ENCODE data around the gene RNF115. TPM values are rescaled to one million over a fixed set of nuclear protein-coding genes. Genes with fewer than 3 reads are reported as not detected.
A peak's percentile ranks its signal among the peaks of the same experiment; 100 is the strongest.

The RNF115 gene
- total RNA-seq, 1 experiment from 2014 or later, result 11.0 TPM

DNA sequence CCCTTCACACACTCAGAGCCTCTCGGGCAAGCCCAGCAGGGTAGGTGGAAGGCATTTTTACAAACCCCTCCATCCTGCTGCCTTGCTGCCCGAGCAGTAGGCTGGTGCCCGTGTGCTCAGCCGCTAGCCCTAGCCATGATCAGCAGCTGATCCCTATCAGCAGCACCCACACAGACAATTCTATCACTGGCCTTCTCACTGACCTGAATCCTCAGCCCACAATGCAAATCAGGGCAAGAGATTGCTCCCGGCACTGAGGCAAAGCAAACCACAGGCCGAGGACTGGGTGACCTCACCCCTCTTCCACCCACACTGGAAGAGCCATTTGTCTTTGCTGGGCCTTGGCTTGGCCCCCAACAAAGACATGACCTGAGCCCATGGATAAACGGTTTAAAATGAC lies 115.8 kb downstream of the RNF115 start:
- Histone ChIP-seq H3K79me2 (ENCODE audit: insufficient read depth, low read length) (no peaks in the 10 kb centered on the region), H3K23me2 (ENCODE audit: insufficient read length, low read depth, low read length, poor library complexity, severe bottlenecking) (no peaks in the 10 kb centered on the region), H3K56ac (ENCODE audit: insufficient read length, low read depth, low read length) (no peak overlapping the region), H3K4me2 (ENCODE audit: insufficient read depth, insufficient read length, low read length) (no peak overlapping the region), H4K5ac (ENCODE audit: insufficient read length, low read depth, low read length) (no peak overlapping the region), H3K18ac (ENCODE audit: insufficient read length, low read depth, low read length) (no peak overlapping the region), H4K20me1 (ENCODE audit: control insufficient read depth, insufficient read depth, insufficient read length) (no peaks in the 10 kb centered on the region), H4K8ac (replicated peaks; ENCODE audit: insufficient read length, low read depth, low read length) (no peak overlapping the region), H3K9me3 (ENCODE audit: control insufficient read depth, low read depth, low read length) (no peaks in the 10 kb centered on the region), H3K9ac (ENCODE audit: extremely low read depth, insufficient read length, low read length) (no peak overlapping the region), H4K91ac (ENCODE audit: insufficient read length, low read depth, low read length) (no peak overlapping the region), H3K23ac (ENCODE audit: insufficient read length, low read depth, low read length) (no peak overlapping the region), H3K79me1 (ENCODE audit: insufficient read depth, low read depth, low read length, poor library complexity, severe bottlenecking) (no peaks in the 10 kb centered on the region), H2BK5ac (ENCODE audit: insufficient read length, low read length) (no peak overlapping the region), H3K14ac (ENCODE audit: insufficient read depth, low read length) (no peak overlapping the region; the same call in 1 of the 2 replicates), H2AFZ (ENCODE audit: low read length) (no peak overlapping the region), H2BK12ac (ENCODE audit: insufficient read length, low read depth, low read length) (no peak overlapping the region), H2AK5ac (ENCODE audit: insufficient read length, low read length) (no peak overlapping the region), H2BK20ac (ENCODE audit: low read depth, low read length, poor library complexity, severe bottlenecking) (no peak overlapping the region), H3T11ph (ENCODE audit: low read length) (no peak overlapping the region), H3K27ac (ENCODE audit: insufficient read length, low read depth, low read length) (no peak overlapping the region), H2BK15ac (ENCODE audit: low read depth, low read length) (no peak overlapping the region), H3K4me1 (ENCODE audit: insufficient read depth, low read length) (peaks cover 2% of the 10 kb centered on the region; the same call in 1 of the 2 replicates), H2BK120ac (ENCODE audit: low read depth, low read length, poor library complexity, severe bottlenecking) (no peak overlapping the region), H3K4ac (ENCODE audit: low read depth, low read length) (no peak overlapping the region), H3K27me3 (ENCODE audit: insufficient read depth, low read length) (no peaks in the 10 kb centered on the region)
- no peak for DNase-seq
- Mint-ChIP-seq H3K4me3 (no peak overlapping the region), H3K27me3 (ENCODE audit: low read depth) (peaks cover 3% of the 10 kb centered on the region; the same call in 1 of the 2 replicates), H3K27ac (peak overlapping the region in 2 of 3 experiments; percentile 9 to 82; a peak in 3 of 7 replicates), H3K4me1 (peaks cover 15 to 17% of the 10 kb centered on the region in 2 experiments; a peak in 3 of 4 replicates), H3K9me3 (no peaks in the 10 kb centered on the region), H3K36me3 (ENCODE audit: insufficient read depth in 1 of 3, low read depth in 3 of 3) (no peaks in the 10 kb centered on the region)
- no CpG with 5 or more reads among the region's 7 CpGs for WGBS (ENCODE audit: extremely low coverage, insufficient read length, low lambda C conversion rate)
- TF ChIP-seq, protein P1, sequence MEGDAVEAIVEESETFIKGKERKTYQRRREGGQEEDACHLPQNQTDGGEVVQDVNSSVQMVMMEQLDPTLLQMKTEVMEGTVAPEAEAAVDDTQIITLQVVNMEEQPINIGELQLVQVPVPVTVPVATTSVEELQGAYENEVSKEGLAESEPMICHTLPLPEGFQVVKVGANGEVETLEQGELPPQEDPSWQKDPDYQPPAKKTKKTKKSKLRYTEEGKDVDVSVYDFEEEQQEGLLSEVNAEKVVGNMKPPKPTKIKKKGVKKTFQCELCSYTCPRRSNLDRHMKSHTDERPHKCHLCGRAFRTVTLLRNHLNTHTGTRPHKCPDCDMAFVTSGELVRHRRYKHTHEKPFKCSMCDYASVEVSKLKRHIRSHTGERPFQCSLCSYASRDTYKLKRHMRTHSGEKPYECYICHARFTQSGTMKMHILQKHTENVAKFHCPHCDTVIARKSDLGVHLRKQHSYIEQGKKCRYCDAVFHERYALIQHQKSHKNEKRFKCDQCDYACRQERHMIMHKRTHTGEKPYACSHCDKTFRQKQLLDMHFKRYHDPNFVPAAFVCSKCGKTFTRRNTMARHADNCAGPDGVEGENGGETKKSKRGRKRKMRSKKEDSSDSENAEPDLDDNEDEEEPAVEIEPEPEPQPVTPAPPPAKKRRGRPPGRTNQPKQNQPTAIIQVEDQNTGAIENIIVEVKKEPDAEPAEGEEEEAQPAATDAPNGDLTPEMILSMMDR (conservative IDR thresholded peaks at IDR 0.05), result no peak
